Progenitor cell of endocrine pancreas (in vitro differentiated cells): ENCODE data around the gene UST. TPM values are rescaled to one million over a fixed set of nuclear protein-coding genes. Genes with fewer than 3 reads are reported as not detected.

Experiments used
- DNase-seq: peaks from one replicate; pipeline ENCODE4 v3.0.0; 2021; ENCODE audit warnings: low spot score; ENCODE audit not compliant: unreplicated experiment
- H3K27ac Mint-ChIP-seq: 2 replicates; pipeline ENCODE4 v1.8.0; 2021; ENCODE audit warnings: mild to moderate bottlenecking, moderate library complexity, mixed read lengths
- H3K27me3 Mint-ChIP-seq: 2 replicates; pipeline ENCODE4 v1.8.0; 2021; ENCODE audit warnings: mixed read lengths
- H3K36me3 Mint-ChIP-seq: 2 replicates; pipeline ENCODE4 v1.8.0; 2022; ENCODE audit warnings: mixed read lengths; ENCODE audit not compliant: insufficient read depth
- H3K4me1 Mint-ChIP-seq: 2 replicates; pipeline ENCODE4 v1.8.0; 2021; ENCODE audit warnings: low read depth, mixed read lengths
- H3K4me3 Mint-ChIP-seq: 2 replicates; pipeline ENCODE4 v1.8.0; 2021; ENCODE audit warnings: low read depth, mild to moderate bottlenecking, moderate library complexity, mixed read lengths
- H3K9me3 Mint-ChIP-seq: 2 replicates; pipeline ENCODE4 v1.8.0; 2021; ENCODE audit warnings: low read depth, mixed read lengths
- total RNA-seq: library from RNA; stranded (reverse); gene quantifications from 2 replicates; pipeline ENCODE4 v1.2.1, GENCODE V29; 2021
- TF ChIP-seq, protein P1 (sequence below): fragments of 200-600 bp; sonication (generic); IDR thresholded peaks from one replicate; pipeline ENCODE4 v1.5.0; 2021; ENCODE audit warnings: antibody characterized with exemption, mild to moderate bottlenecking; ENCODE audit not compliant: unreplicated experiment

The UST gene
- total RNA-seq, 1 donor from 2014 or later: 2.9 TPM

DNA sequence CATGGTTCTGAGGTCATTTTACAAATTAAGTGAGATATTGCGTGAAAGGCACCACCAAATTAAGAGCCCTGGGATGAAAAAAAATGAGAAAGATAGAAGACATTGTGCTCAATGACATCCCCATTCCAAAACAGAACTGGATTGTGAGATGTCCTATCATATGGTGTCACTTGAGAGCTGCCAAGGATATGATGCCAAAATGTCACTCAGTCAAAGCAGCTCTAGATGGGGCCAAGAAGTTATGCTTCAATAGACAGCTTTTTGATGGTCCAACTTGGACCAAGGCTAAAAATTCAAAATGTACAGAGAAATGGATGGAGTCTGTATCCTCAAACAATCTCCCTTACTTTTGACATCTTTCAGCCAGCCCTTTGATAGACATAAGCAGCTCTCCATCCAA, 180.8 kb downstream of the UST start:
- no peak overlapping the region for H3K27ac Mint-ChIP-seq
- H3K4me1 Mint-ChIP-seq: no peaks in the 10 kb centered on the region
- no peaks in the 10 kb centered on the region for H3K9me3 Mint-ChIP-seq
- no peak overlapping the region for H3K4me3 Mint-ChIP-seq
- H3K27me3 Mint-ChIP-seq: peaks cover 3% of the 10 kb centered on the region
- TF ChIP-seq, protein P1, sequence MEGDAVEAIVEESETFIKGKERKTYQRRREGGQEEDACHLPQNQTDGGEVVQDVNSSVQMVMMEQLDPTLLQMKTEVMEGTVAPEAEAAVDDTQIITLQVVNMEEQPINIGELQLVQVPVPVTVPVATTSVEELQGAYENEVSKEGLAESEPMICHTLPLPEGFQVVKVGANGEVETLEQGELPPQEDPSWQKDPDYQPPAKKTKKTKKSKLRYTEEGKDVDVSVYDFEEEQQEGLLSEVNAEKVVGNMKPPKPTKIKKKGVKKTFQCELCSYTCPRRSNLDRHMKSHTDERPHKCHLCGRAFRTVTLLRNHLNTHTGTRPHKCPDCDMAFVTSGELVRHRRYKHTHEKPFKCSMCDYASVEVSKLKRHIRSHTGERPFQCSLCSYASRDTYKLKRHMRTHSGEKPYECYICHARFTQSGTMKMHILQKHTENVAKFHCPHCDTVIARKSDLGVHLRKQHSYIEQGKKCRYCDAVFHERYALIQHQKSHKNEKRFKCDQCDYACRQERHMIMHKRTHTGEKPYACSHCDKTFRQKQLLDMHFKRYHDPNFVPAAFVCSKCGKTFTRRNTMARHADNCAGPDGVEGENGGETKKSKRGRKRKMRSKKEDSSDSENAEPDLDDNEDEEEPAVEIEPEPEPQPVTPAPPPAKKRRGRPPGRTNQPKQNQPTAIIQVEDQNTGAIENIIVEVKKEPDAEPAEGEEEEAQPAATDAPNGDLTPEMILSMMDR: no peak
- H3K36me3 Mint-ChIP-seq: no peaks in the 10 kb centered on the region
- no peak for DNase-seq

DNA sequence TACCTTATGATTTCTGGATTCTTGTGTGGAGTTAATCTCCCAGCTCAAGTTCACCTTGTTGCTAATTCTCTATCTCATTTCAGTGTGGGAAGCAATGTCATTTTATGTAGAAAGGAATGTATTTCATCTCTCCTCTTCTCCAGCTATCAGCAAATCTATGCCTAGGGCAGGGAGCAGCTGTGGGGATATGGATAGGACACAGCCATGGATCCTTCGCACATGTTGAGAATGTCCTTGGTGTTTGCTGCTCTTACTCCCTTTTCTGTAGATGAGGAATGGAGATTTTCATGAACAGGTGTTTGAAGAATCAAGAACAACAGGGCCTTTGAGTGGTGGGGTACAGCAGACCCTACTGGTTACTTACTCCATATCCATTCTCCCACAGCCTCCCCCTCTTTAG, 182.0 kb downstream of the UST start:
- no peaks in the 10 kb centered on the region for H3K4me1 Mint-ChIP-seq
- H3K4me3 Mint-ChIP-seq: no peak overlapping the region
- no peak overlapping the region for H3K27ac Mint-ChIP-seq
- peaks cover 6% of the 10 kb centered on the region for H3K27me3 Mint-ChIP-seq
- TF ChIP-seq, protein P1: no peak
- H3K9me3 Mint-ChIP-seq: no peaks in the 10 kb centered on the region
- H3K36me3 Mint-ChIP-seq: no peaks in the 10 kb centered on the region
- DNase-seq: no peak

DNA sequence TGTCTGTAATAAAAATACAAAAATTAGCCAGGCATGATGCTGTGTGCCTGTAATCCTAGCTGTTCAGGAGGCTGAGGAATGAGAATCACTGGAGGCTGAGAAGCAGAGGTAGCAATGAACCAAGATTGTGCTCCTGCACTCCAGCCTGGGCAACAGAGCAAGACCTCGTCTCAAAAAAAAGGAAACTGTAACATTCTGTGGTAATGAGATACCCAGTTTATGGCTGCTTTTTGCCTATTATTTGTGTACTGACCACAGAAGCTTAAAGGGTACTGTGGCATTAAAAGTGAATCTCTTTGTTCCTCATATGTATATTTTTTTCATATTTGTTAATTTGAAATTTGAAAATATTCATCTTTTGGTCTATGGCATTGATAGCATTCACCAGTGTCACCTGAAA, 185.4 kb downstream of the UST start:
- no peaks in the 10 kb centered on the region for H3K4me1 Mint-ChIP-seq
- no peak overlapping the region for H3K27ac Mint-ChIP-seq
- H3K4me3 Mint-ChIP-seq: no peak overlapping the region
- H3K36me3 Mint-ChIP-seq: no peaks in the 10 kb centered on the region
- no peaks in the 10 kb centered on the region for H3K9me3 Mint-ChIP-seq
- peaks cover 7% of the 10 kb centered on the region for H3K27me3 Mint-ChIP-seq
- no peak for DNase-seq
- TF ChIP-seq, protein P1: no peak

DNA sequence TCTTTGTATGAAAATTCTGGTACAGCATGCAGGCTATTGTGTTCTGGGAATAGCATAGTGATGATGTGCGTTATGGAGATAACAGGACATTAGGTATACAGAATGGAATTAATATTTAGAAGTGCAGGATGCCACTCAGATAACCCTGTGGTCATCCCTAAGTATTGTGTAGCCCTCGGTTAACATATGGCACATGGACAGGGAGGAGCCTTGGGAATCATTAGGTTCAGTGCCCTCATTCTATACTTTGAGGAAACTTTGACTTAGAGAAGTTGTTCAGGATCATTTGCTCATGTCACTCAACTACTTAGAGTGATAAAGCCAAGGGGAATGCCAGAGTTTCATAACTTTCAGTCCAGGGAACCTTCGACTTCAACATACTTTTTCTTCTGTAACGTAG, 185.9 kb downstream of the UST start:
- DNase-seq: no peak
- Mint-ChIP-seq H3K27ac (no peak overlapping the region), H3K4me1 (no peaks in the 10 kb centered on the region), H3K4me3 (no peak overlapping the region), H3K9me3 (no peaks in the 10 kb centered on the region), H3K36me3 (no peaks in the 10 kb centered on the region), H3K27me3 (peaks cover 7% of the 10 kb centered on the region)
- TF ChIP-seq, protein P1: no peak

DNA sequence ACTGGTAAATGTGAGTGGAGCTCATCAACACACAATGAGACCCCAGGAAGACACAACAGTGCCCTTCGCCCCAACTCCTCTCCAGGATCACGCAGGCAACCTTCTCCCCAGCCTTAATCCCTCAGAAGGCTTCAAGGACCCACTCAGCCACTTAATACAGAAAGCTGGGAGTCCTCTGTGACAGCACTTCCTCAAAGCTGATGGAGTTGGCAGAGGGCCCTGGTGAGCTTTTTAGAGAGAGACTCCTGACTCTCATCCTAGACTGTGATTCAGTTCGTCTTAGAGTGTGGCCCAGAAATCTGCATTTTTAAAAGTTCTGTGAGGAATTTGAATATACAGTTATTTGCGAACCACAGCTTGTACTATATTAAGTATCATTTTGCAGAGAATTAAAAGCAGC, 187.7 kb downstream of the UST start:
- H3K4me1 Mint-ChIP-seq: no peaks in the 10 kb centered on the region
- H3K27me3 Mint-ChIP-seq: peaks cover 7% of the 10 kb centered on the region
- TF ChIP-seq, protein P1: no peak
- no peak overlapping the region for H3K27ac Mint-ChIP-seq
- no peak for DNase-seq
- no peak overlapping the region for H3K4me3 Mint-ChIP-seq
- no peaks in the 10 kb centered on the region for H3K36me3 Mint-ChIP-seq
- no peaks in the 10 kb centered on the region for H3K9me3 Mint-ChIP-seq

DNA sequence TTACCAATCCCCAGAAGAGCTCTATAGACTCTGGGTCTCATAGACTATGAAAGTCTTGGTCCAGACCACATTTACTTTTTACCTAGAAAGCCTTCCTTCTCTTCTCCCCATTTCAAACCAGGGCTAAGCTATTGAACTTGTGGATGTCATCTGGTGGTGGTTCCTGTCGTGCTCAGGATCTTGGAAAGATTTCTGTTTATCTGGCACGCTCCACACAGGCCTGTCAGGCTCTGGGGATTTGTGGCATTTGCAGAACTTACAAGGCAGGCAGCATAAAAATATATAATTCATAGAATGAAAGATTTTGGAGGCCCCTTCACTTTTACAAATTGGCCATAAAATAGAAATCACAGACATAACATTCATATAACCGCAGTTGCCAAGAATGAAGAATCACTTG, 188.1 kb downstream of the UST start:
- Mint-ChIP-seq H3K9me3 (no peaks in the 10 kb centered on the region), H3K4me1 (no peaks in the 10 kb centered on the region)
- TF ChIP-seq, protein P1: no peak

More for the DNA sequence above, 188.1 kb downstream of the UST start:
- Mint-ChIP-seq H3K36me3 (no peaks in the 10 kb centered on the region), H3K27me3 (peaks cover 7% of the 10 kb centered on the region), H3K4me3 (no peak overlapping the region), H3K27ac (no peak overlapping the region)
- no peak for DNase-seq
